Sigmoid colon (tissue), 7 donors: ENCODE measurements around the gene MYH4. TPM values are rescaled to one million over a fixed set of nuclear protein-coding genes. Genes with fewer than 3 reads are reported as not detected.

Experiments
- DNase-seq: peaks from one replicate; pipeline ENCODE4 v3.0.0-alpha.2; 2019
- H3K27ac ChIP-seq, 4 donors: fragments of 200-600 bp; sonication (generic); one replicate each; pipeline ENCODE4 v1.5.1; 2016 to 2019; ENCODE audit warnings: mild to moderate bottlenecking in 1 of 4
- H3K27me3 ChIP-seq, 3 donors: fragments of 200-600 bp; sonication (generic); one replicate each; pipeline ENCODE4 v1.5.1; 2019; ENCODE audit warnings: mild to moderate bottlenecking in 1 of 3
- H3K36me3 ChIP-seq, 4 donors: fragments of 200-600 bp; sonication (generic); one replicate each; pipeline ENCODE4 v1.5.1; 2016 to 2019
- H3K4me1 ChIP-seq, 4 donors: fragments of 200-600 bp; sonication (generic); one replicate each; pipeline ENCODE4 v1.5.1; 2017 to 2019
- H3K4me3 ChIP-seq, 4 donors: fragments of 200-600 bp; sonication (generic); one replicate each; pipeline ENCODE4 v1.5.1; 2017 to 2019; ENCODE audit warnings: mild to moderate bottlenecking in 2 of 4, moderate library complexity in 1 of 4
- H3K9me3 ChIP-seq, 4 donors: fragments of 200-600 bp in 3 of 4; sonication (generic) in 3 of 4; one replicate each; pipeline versions ENCODE4 v1.5.1 to v1.6.1; 2013 to 2019
- EP300 ChIP-seq, 4 donors: sonication (generic); formaldehyde crosslinking; IDR thresholded peaks; one replicate each; pipeline ENCODE4 v1.6.1; 2017; ENCODE audit warnings: antibody characterized with exemption in 4 of 4
- POLR2A ChIP-seq, 2 donors: fragments of 450-650 bp; IDR thresholded peaks; one replicate each; pipeline ENCODE4 v1.6.1; 2016; ENCODE audit warnings: antibody characterized with exemption in 2 of 2, mild to moderate bottlenecking in 2 of 2, moderate library complexity in 2 of 2
- POLR2AphosphoS5 ChIP-seq, 4 donors: sonication (generic); formaldehyde crosslinking; IDR thresholded peaks; one replicate each; pipeline ENCODE4 v1.6.1; 2017; ENCODE audit warnings: antibody characterized with exemption in 4 of 4
- WGBS, 2 donors: extraction: QIAGEN DNeasy Blood & Tissue Kit; methylation state at CpG; one replicate each; pipeline ENCODE4 v1.1.7; 2013; 5-methylcytosine and 5-hydroxymethylcytosine counted together
- intact Hi-C: fragments of 100-400 bp; cut with DNase I; formaldehyde crosslinking; loops from one replicate; pipeline ENCODE4 v1.15.1; 2023
- polyA plus RNA-seq, 3 donors: library from polyadenylated mRNA; stranded (reverse); fragments of 200-250 nt; gene quantifications; one replicate each; pipeline ENCODE4 v1.2.3, GENCODE V29; 2013
- total RNA-seq, 4 donors: library from RNA; depleted of rRNA; stranded (reverse); fragments of >200 nt; gene quantifications; one replicate each; pipeline ENCODE4 v1.1.0, GENCODE V29; 2016
- TF ChIP-seq, protein P1 (sequence below), 4 experiments: fragments of 450-650 bp in 3 of 4; fragments of 200-600 bp in 1 of 4; IDR thresholded peaks; one replicate each; pipeline ENCODE4 v1.5.1; 2016 to 2019; ENCODE audit warnings: antibody characterized with exemption in 4 of 4, mild to moderate bottlenecking in 3 of 4, moderate library complexity in 2 of 4
- donor health status: healthy with polysubstance abuse.
- donor health status: Bipolar disorder and iron deficiency.
- donor health status: healthy.

Gene MYH4
- total and polyA plus RNA-seq, 7 donors, result 0.03 TPM; not detected in 6

DNA sequence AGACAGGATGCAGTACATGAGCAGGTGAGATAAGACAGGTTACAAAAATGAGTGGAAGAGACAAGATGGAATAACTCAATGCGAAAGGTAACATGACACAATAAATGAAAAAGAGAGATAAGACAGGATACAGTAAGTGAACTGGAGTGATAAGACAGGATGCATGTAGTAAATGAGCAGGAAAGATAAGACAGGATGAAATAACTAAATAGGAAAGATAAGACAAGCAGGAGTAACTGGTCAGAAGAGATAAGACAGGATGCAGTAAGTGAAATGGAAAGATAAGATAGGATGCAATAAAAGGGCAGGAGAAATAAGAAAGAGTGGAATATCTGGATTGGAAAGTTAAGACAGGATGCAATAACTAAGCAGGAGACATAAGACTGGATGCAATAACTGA, 8.3 kb upstream of the MYH4 start:
- Histone ChIP-seq H3K27ac (no peak overlapping the region), H3K27me3 (no peaks in the 10 kb centered on the region), H3K4me1 (no peaks in the 10 kb centered on the region), H3K36me3 (no peaks in the 10 kb centered on the region), H3K4me3 (no peak overlapping the region), H3K9me3 (no peaks in the 10 kb centered on the region)
- intact Hi-C loops, result no loop called here
- no peak for DNase-seq
- WGBS, 2 donors, result 45% methylated on average over 1 of the region's 1 CpG
- TF ChIP-seq POLR2AphosphoS5 (IDR thresholded peaks at IDR 0.05) (no peak), POLR2A (IDR thresholded peaks at IDR 0.05) (no peak), EP300 (IDR thresholded peaks at IDR 0.05) (no peak)
- TF ChIP-seq, protein P1, sequence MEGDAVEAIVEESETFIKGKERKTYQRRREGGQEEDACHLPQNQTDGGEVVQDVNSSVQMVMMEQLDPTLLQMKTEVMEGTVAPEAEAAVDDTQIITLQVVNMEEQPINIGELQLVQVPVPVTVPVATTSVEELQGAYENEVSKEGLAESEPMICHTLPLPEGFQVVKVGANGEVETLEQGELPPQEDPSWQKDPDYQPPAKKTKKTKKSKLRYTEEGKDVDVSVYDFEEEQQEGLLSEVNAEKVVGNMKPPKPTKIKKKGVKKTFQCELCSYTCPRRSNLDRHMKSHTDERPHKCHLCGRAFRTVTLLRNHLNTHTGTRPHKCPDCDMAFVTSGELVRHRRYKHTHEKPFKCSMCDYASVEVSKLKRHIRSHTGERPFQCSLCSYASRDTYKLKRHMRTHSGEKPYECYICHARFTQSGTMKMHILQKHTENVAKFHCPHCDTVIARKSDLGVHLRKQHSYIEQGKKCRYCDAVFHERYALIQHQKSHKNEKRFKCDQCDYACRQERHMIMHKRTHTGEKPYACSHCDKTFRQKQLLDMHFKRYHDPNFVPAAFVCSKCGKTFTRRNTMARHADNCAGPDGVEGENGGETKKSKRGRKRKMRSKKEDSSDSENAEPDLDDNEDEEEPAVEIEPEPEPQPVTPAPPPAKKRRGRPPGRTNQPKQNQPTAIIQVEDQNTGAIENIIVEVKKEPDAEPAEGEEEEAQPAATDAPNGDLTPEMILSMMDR (IDR thresholded peaks at IDR 0.05), result no peak

- Histone ChIP-seq H3K4me1 (no peaks in the 10 kb centered on the region), H3K4me3 (no peak overlapping the region), H3K36me3 (no peaks in the 10 kb centered on the region), H3K9me3 (no peaks in the 10 kb centered on the region), H3K27me3 (no peaks in the 10 kb centered on the region), H3K27ac (no peak overlapping the region)
- TF ChIP-seq POLR2AphosphoS5 (IDR thresholded peaks at IDR 0.05) (no peak), EP300 (IDR thresholded peaks at IDR 0.05) (no peak), POLR2A (IDR thresholded peaks at IDR 0.05) (no peak)
- TF ChIP-seq, protein P1 (IDR thresholded peaks at IDR 0.05), result no peak
- intact Hi-C loops, result no loop called here
- WGBS, 2 donors, result 83 to 84% methylated on average over 4 of the region's 4 CpGs
- no peak for DNase-seq
These were observed 5.2 kb upstream of the MYH4 start for GRCh38 chr17:10474536-10474935.

DNA sequence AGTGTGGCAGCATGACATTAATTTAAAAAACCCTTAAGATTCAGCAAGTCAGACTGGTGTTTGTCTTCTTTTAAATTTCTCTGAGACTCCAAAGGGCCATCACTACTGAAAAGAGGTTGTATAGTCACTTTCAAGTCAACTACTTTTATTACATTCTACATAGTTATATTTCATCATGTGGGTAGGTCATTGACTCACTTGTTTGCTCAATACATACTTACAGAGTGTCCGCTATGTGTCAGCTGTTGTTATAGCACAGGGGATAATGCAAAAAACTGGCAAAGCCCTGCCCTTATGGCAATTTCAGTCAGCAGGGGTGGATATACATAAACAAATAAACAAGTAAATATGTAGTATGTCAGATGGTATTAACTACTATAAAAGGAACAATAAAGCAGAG, 2.5 kb upstream of the MYH4 start:
- Histone ChIP-seq H3K4me1 (no peaks in the 10 kb centered on the region), H3K36me3 (no peaks in the 10 kb centered on the region), H3K27ac (no peak overlapping the region), H3K9me3 (no peaks in the 10 kb centered on the region), H3K27me3 (no peaks in the 10 kb centered on the region), H3K4me3 (no peak overlapping the region)
- intact Hi-C loops, result no loop called here
- no peak for TF ChIP-seq EP300 (IDR thresholded peaks at IDR 0.05)
- TF ChIP-seq POLR2AphosphoS5 (IDR thresholded peaks at IDR 0.05), result no peak
- no peak for TF ChIP-seq POLR2A (IDR thresholded peaks at IDR 0.05)
- TF ChIP-seq, protein P1 (IDR thresholded peaks at IDR 0.05), result no peak
- DNase-seq, result no peak
- WGBS, 2 donors, result 51 to 88% methylated on average over 1 of the region's 1 CpG

- DNase-seq, result no peak
- WGBS, 2 donors, result 75 to 94% methylated on average over 4 of the region's 4 CpGs
- no peaks in the 10 kb centered on the region for H3K27me3 ChIP-seq
- H3K27ac ChIP-seq, result no peak overlapping the region
- no peaks in the 10 kb centered on the region for H3K4me1 ChIP-seq
- TF ChIP-seq EP300 (IDR thresholded peaks at IDR 0.05), result no peak
- no peak for TF ChIP-seq POLR2A (IDR thresholded peaks at IDR 0.05)
- no peak for TF ChIP-seq POLR2AphosphoS5 (IDR thresholded peaks at IDR 0.05)
- TF ChIP-seq, protein P1 (IDR thresholded peaks at IDR 0.05), result no peak
- H3K36me3 ChIP-seq, result no peaks in the 10 kb centered on the region
- H3K9me3 ChIP-seq, result no peaks in the 10 kb centered on the region
- intact Hi-C loops, result no loop called here
- H3K4me3 ChIP-seq, result no peak overlapping the region
These were observed 6.0 kb downstream of the MYH4 start for GRCh38 chr17:10463402-10463801.

GRCh38 chr17:10460062-10460461, 9.3 kb downstream of the MYH4 start:
- Histone ChIP-seq H3K36me3 (no peaks in the 10 kb centered on the region), H3K4me1 (no peaks in the 10 kb centered on the region), H3K27me3 (no peaks in the 10 kb centered on the region), H3K4me3 (no peak overlapping the region), H3K27ac (no peak overlapping the region), H3K9me3 (no peaks in the 10 kb centered on the region)
- intact Hi-C loops, result no loop called here
- TF ChIP-seq POLR2A (IDR thresholded peaks at IDR 0.05) (no peak), EP300 (IDR thresholded peaks at IDR 0.05) (no peak), POLR2AphosphoS5 (IDR thresholded peaks at IDR 0.05) (no peak)
- TF ChIP-seq, protein P1 (IDR thresholded peaks at IDR 0.05), result no peak
- 87 to 91% methylated on average over 4 of the region's 4 CpGs for WGBS, 2 donors
- no peak for DNase-seq
